Caco-2 (cell line): Measurements from ENCODE around the gene NEK7. TPM values are rescaled to one million over a fixed set of nuclear protein-coding genes. Genes with fewer than 3 reads are reported as not detected.

ENCODE experiments used
- BruUV-seq: library from RNA; stranded (reverse); fragments of 400-500 nt; replicated peaks from 2 replicates; lab custom pipeline; 2021; lab: Mats Ljungman, UMichigan
- CTCF ChIA-PET: fragments of 300-600 bp; sonication (Branson Sonifier 250); formaldehyde crosslinking; loops from one replicate; lab custom pipeline; 2022; ENCODE audit warnings: antibody characterized with exemption; lab: Charles Lee
- POLR2A ChIA-PET: fragments of 300-600 bp; sonication (Branson Sonifier 250); formaldehyde crosslinking; loops from one replicate; lab custom pipeline; 2022; ENCODE audit warnings: antibody characterized with exemption; lab: Charles Lee
- DNase-seq, 2 experiments: peaks; one replicate each; pipeline versions ENCODE4 v3.0.0 to v3.0.0-alpha.2; 2020 to 2022
- H3K27me3 ChIP-seq: replicated peaks from 2 replicates; pipeline ENCODE4 v1.6.0; 2011; ENCODE audit warnings: low read length; ENCODE audit not compliant: control insufficient read depth, insufficient read depth
- H3K36me3 ChIP-seq: 2 replicates; pipeline ENCODE4 v1.5.1; 2011; ENCODE audit warnings: low read length; ENCODE audit not compliant: control insufficient read depth, insufficient read depth
- H3K4me1 ChIP-seq: fragments of 250-450 bp; sonication (Bioruptor Pico); 2 replicates; pipeline ENCODE4 v1.5.1; 2020; ENCODE audit warnings: mild to moderate bottlenecking
- H3K4me3 ChIP-seq: 2 replicates; pipeline ENCODE4 v1.5.1; 2011; ENCODE audit warnings: low read depth, mild to moderate bottlenecking, control low read depth, low read length
- H3K9me3 ChIP-seq: fragments of 250-450 bp; sonication (Bioruptor Pico); 2 replicates; pipeline ENCODE4 v1.5.1; 2020; ENCODE audit warnings: mild to moderate bottlenecking, moderate library complexity
- H3K27ac Mint-ChIP-seq: one replicate; pipeline ENCODE4 v1.8.0; 2022; ENCODE audit warnings: mixed read lengths; ENCODE audit not compliant: unreplicated experiment
- H3K27me3 Mint-ChIP-seq: one replicate; pipeline ENCODE4 v1.8.0; 2022; ENCODE audit warnings: mixed read lengths; ENCODE audit not compliant: insufficient read depth, unreplicated experiment
- H3K36me3 Mint-ChIP-seq: one replicate; pipeline ENCODE4 v1.8.0; 2022; ENCODE audit warnings: mild to moderate bottlenecking, mixed read lengths; ENCODE audit not compliant: insufficient read depth, unreplicated experiment
- H3K4me1 Mint-ChIP-seq: one replicate; pipeline ENCODE4 v1.8.0; 2022; ENCODE audit warnings: low read depth, mixed read lengths; ENCODE audit not compliant: unreplicated experiment
- H3K4me3 Mint-ChIP-seq: one replicate; pipeline ENCODE4 v1.8.0; 2022; ENCODE audit warnings: mild to moderate bottlenecking, moderate library complexity, mixed read lengths; ENCODE audit not compliant: unreplicated experiment
- H3K9me3 Mint-ChIP-seq: one replicate; pipeline ENCODE4 v1.8.0; 2022; ENCODE audit warnings: mixed read lengths; ENCODE audit not compliant: unreplicated experiment
- intact Hi-C: fragments of 100-400 bp; cut with micrococcal nuclease; formaldehyde crosslinking; loops from one replicate; pipeline ENCODE4 v1.10.0; 2022; ENCODE audit not compliant: unreplicated experiment
- total RNA-seq: library from RNA; stranded (reverse); gene quantifications from 2 replicates; pipeline ENCODE4 v1.2.3, GENCODE V29; 2022
- TF ChIP-seq, protein P1 (sequence below), 2 experiments: fragments of 200-600 bp in 1 of 2; IDR thresholded peaks; 1 replicate in 1 of 2; 2 replicates in 1 of 2; pipeline versions ENCODE4 v1.5.1 to v1.8.0; 2011 to 2022; ENCODE audit warnings: antibody characterized with exemption in 1 of 2, control low read depth in 1 of 2, inconsistent platforms in 1 of 2, low read depth in 1 of 2, low read length in 1 of 2, mild to moderate bottlenecking in 1 of 2, moderate library complexity in 1 of 2; ENCODE audit not compliant: insufficient read depth in 1 of 2, severe bottlenecking in 1 of 2, unreplicated experiment in 1 of 2

The NEK7 gene
- total RNA-seq, 1 experiment from 2014 or later = 56.1 TPM

DNA sequence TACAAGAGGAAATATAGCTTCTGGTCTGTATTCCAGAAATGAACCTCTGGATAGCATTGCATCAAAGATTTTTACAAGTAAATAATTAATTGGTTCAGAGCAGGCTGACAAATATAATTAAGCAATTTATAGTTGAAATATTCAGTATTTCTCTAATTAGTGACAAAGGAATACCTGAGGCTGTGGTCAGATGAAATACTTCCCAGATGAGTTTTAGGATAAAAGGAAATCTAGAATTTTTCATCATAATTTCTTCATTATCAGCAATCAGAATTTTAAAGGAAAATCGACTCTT is 112.8 kb downstream of the NEK7 start:
- no peaks in the 10 kb centered on the region for H3K9me3 ChIP-seq

DNA sequence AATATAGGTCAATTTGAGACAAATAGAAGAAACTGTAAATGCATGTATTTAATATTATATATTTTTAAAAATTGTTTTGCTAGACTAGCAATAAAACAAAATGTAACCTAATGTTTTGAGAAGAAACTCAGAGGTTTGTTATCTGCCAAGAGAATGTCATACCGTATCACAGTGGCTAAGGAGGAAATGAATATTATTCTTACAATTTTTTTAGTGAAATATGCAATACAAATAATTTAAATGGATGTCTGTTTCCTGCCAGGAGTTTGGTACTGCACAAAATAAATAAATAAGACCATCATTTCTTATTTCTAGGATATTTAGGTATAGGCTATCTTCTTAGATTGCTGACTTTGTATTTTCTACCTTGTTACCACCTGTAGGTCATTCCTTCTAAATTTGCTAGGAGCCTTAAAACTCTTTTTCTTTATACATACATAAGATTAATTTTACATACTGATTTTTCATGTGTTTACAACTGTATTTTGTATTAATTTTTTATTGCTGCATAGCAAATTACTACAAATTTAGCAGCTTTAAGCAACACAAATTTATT is 113.6 kb downstream of the NEK7 start:
- Mint-ChIP-seq H3K9me3 (no peaks in the 10 kb centered on the region), H3K27ac (no peak overlapping the region), H3K4me1 (peaks cover 9% of the 10 kb centered on the region), H3K4me3 (no peak overlapping the region), H3K27me3 (no peaks in the 10 kb centered on the region), H3K36me3 (no peaks in the 10 kb centered on the region)
- no peak for DNase-seq
- H3K4me3 ChIP-seq = no peak overlapping the region
- intact Hi-C loops = no loop called here
- BruUV-seq = no TSS peak
- ChIA-PET CTCF (no interaction called here), POLR2A (no interaction called here)
- TF ChIP-seq, protein P1, sequence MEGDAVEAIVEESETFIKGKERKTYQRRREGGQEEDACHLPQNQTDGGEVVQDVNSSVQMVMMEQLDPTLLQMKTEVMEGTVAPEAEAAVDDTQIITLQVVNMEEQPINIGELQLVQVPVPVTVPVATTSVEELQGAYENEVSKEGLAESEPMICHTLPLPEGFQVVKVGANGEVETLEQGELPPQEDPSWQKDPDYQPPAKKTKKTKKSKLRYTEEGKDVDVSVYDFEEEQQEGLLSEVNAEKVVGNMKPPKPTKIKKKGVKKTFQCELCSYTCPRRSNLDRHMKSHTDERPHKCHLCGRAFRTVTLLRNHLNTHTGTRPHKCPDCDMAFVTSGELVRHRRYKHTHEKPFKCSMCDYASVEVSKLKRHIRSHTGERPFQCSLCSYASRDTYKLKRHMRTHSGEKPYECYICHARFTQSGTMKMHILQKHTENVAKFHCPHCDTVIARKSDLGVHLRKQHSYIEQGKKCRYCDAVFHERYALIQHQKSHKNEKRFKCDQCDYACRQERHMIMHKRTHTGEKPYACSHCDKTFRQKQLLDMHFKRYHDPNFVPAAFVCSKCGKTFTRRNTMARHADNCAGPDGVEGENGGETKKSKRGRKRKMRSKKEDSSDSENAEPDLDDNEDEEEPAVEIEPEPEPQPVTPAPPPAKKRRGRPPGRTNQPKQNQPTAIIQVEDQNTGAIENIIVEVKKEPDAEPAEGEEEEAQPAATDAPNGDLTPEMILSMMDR (IDR thresholded peaks at IDR 0.05; ENCODE audit: insufficient read depth in 1 of 2, low read depth in 1 of 2, low read length in 1 of 2, severe bottlenecking in 1 of 2, unreplicated experiment in 1 of 2) = no peak
- H3K36me3 ChIP-seq = no peaks in the 10 kb centered on the region
- H3K9me3 ChIP-seq = no peaks in the 10 kb centered on the region
- H3K4me1 ChIP-seq = peaks cover 51% of the 10 kb centered on the region
- no peaks in the 10 kb centered on the region for H3K27me3 ChIP-seq

More for the DNA sequence above, 112.8 kb downstream of the NEK7 start:
- ChIA-PET POLR2A (no interaction called here), CTCF (no interaction called here)
- intact Hi-C loops = no loop called here
- no peaks in the 10 kb centered on the region for H3K36me3 ChIP-seq
- no peaks in the 10 kb centered on the region for H3K27me3 Mint-ChIP-seq
- H3K36me3 Mint-ChIP-seq = no peaks in the 10 kb centered on the region
- no peaks in the 10 kb centered on the region for H3K27me3 ChIP-seq
- no peak for DNase-seq
- no peaks in the 10 kb centered on the region for H3K9me3 Mint-ChIP-seq
- peaks cover 17% of the 10 kb centered on the region for H3K4me1 Mint-ChIP-seq
- H3K4me1 ChIP-seq = peaks cover 59% of the 10 kb centered on the region
- TF ChIP-seq, protein P1 (IDR thresholded peaks at IDR 0.05; ENCODE audit: insufficient read depth in 1 of 2, low read depth in 1 of 2, low read length in 1 of 2, severe bottlenecking in 1 of 2, unreplicated experiment in 1 of 2) = no peak
- no peak overlapping the region for H3K4me3 ChIP-seq
- H3K27ac Mint-ChIP-seq = no peak overlapping the region
- no peak overlapping the region for H3K4me3 Mint-ChIP-seq
- BruUV-seq = no TSS peak

DNA sequence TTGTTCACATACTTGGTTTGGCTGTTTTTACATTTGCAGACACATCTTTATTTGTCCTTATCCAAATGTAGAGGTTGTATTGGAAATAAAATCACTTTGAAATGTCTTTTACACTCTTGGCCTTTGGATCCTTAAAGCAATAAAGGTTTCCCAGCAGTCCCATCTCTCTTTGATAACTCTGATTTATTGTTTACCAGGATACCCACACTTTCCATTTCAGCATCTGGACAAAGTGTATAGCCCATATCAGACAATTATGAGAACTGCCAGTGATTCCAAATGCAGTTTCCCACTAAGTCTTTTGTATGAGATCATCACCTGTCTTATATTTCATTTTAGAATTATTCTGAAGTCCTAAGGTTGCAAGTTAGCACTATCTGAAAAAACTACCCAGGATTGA is 114.7 kb downstream of the NEK7 start:
- no peak overlapping the region for H3K27ac Mint-ChIP-seq
- intact Hi-C loops = no loop called here
- CTCF ChIA-PET = no interaction called here

More for the DNA sequence above, 114.7 kb downstream of the NEK7 start:
- Histone ChIP-seq H3K4me1 (peaks cover 40% of the 10 kb centered on the region), H3K27me3 (no peaks in the 10 kb centered on the region), H3K36me3 (no peaks in the 10 kb centered on the region), H3K9me3 (no peaks in the 10 kb centered on the region), H3K4me3 (no peak overlapping the region)
- H3K4me3 Mint-ChIP-seq = no peak overlapping the region
- POLR2A ChIA-PET = no interaction called here
- H3K4me1 Mint-ChIP-seq = peaks cover 7% of the 10 kb centered on the region
- BruUV-seq = no TSS peak
- TF ChIP-seq, protein P1 (IDR thresholded peaks at IDR 0.05; ENCODE audit: insufficient read depth in 1 of 2, low read depth in 1 of 2, low read length in 1 of 2, severe bottlenecking in 1 of 2, unreplicated experiment in 1 of 2) = no peak
- H3K27me3 Mint-ChIP-seq = no peaks in the 10 kb centered on the region
- H3K9me3 Mint-ChIP-seq = no peaks in the 10 kb centered on the region
- DNase-seq = no peak
- no peaks in the 10 kb centered on the region for H3K36me3 Mint-ChIP-seq
